ENCODE measurements around the gene PRDX3. TPM values are rescaled to one million over a fixed set of nuclear protein-coding genes. Genes with fewer than 3 reads are reported as not detected.
A peak's percentile ranks its signal among the peaks of the same experiment; 100 is the strongest.

PRDX3 gene
- total RNA-seq, 1 donor from 2014 or later: 110 TPM

GRCh38 chr10:119197921-119198320 is 19.3 kb upstream of the PRDX3 start:
- Histone ChIP-seq H3K4me3 (ENCODE audit: low read depth, low read length) (no peak overlapping the region), H3K36me3 (ENCODE audit: control insufficient read depth, insufficient read depth, low read length) (no peaks in the 10 kb centered on the region), H3K27me3 (ENCODE audit: control insufficient read depth, insufficient read depth, low read length) (no peaks in the 10 kb centered on the region)
- FAIRE-seq (no peak), DNase-seq (ENCODE audit: low read depth) (peak; percentile 76)
- TF ChIP-seq CTCF (IDR thresholded peaks at IDR 0.05; ENCODE audit: insufficient read depth, low read length, severe bottlenecking): no peak

GRCh38 chr10:119191881-119192280 is 13.3 kb upstream of the PRDX3 start:
- no peak for TF ChIP-seq CTCF (IDR thresholded peaks at IDR 0.05; ENCODE audit: insufficient read depth, low read length, severe bottlenecking)
- peak; percentile 90 for DNase-seq (ENCODE audit: low read depth)
- Histone ChIP-seq H3K27me3 (ENCODE audit: control insufficient read depth, insufficient read depth, low read length) (no peaks in the 10 kb centered on the region), H3K36me3 (ENCODE audit: control insufficient read depth, insufficient read depth, low read length) (no peaks in the 10 kb centered on the region), H3K4me3 (ENCODE audit: low read depth, low read length) (no peak overlapping the region)
- FAIRE-seq: no peak

- no peak for DNase-seq (ENCODE audit: low read depth)
- no peaks in the 10 kb centered on the region for H3K36me3 ChIP-seq (ENCODE audit: control insufficient read depth, insufficient read depth, low read length)
- TF ChIP-seq CTCF (IDR thresholded peaks at IDR 0.05; ENCODE audit: insufficient read depth, low read length, severe bottlenecking): no peak
- no peak for FAIRE-seq
- H3K27me3 ChIP-seq (ENCODE audit: control insufficient read depth, insufficient read depth, low read length): no peaks in the 10 kb centered on the region
- no peak overlapping the region for H3K4me3 ChIP-seq (ENCODE audit: low read depth, low read length)
Measured at GRCh38 chr10:119190954-119191785, 12.6 kb upstream of the PRDX3 start.

- peak; percentile 99 for DNase-seq (ENCODE audit: low read depth)
- no peak overlapping the region for H3K4me3 ChIP-seq (ENCODE audit: low read depth, low read length)
- H3K27me3 ChIP-seq (ENCODE audit: control insufficient read depth, insufficient read depth, low read length): no peaks in the 10 kb centered on the region
- no peak for TF ChIP-seq CTCF (IDR thresholded peaks at IDR 0.05; ENCODE audit: insufficient read depth, low read length, severe bottlenecking)
- peak; percentile 96 for FAIRE-seq
- no peaks in the 10 kb centered on the region for H3K36me3 ChIP-seq (ENCODE audit: control insufficient read depth, insufficient read depth, low read length)
Measured at GRCh38 chr10:119190353-119190752, 11.7 kb upstream of the PRDX3 start.

- Histone ChIP-seq H3K27me3 (ENCODE audit: control insufficient read depth, insufficient read depth, low read length) (no peaks in the 10 kb centered on the region), H3K4me3 (ENCODE audit: low read depth, low read length) (no peak overlapping the region), H3K36me3 (ENCODE audit: control insufficient read depth, insufficient read depth, low read length) (no peaks in the 10 kb centered on the region)
- FAIRE-seq (no peak), DNase-seq (ENCODE audit: low read depth) (peak; percentile 18)
- no peak for TF ChIP-seq CTCF (IDR thresholded peaks at IDR 0.05; ENCODE audit: insufficient read depth, low read length, severe bottlenecking)
Measured at GRCh38 chr10:119189811-119190282, 11.2 kb upstream of the PRDX3 start.

Data from bronchial epithelial cell (primary cell).